GM21423 (cell line): ENCODE results near the gene TNFAIP2.

Experiments
- ATAC-seq: cut with Tn5 transposase; IDR thresholded peaks from one replicate; pipeline ENCODE4 v1.9.1; 2021; ENCODE audit warnings: mild to moderate bottlenecking, moderate library complexity; ENCODE audit not compliant: unreplicated experiment

TNFAIP2 gene

GRCh38 chr14:103185051-103186029, 62.1 kb downstream of the TNFAIP2 start:
- ATAC-seq, result no peak

DNA sequence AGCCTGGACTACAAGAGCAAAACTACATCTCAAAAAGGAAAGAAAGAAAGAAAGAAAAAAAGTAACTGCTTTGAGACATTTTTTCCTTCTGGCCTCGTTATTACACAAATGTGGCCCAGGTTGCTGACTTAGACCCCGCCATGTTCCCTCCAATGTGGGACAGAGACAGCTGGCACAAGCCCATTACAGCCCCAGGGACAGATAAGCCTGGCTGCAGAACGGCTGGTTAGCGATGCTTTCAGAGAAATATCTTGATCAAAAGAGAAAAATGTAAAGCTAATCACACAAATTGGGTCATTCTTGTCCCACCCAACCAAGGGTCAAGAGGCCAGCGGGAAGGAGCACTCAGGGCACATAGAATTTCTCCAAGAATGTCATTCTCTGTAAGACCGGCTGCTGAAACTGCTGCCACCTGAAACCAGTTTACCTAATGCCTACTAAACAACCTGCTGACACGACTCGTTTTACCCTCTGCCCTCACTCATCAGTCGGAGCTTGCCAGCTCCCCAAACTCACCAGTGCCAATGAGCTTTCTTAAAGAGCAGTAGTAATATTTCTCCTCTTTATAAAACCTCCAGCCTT, 63.1 kb downstream of the TNFAIP2 start:
- ATAC-seq, result no peak
